Osteocyte (in vitro differentiated cells): ENCODE measurements around the gene RNF207. TPM values are rescaled to one million over a fixed set of nuclear protein-coding genes. Genes with fewer than 3 reads are reported as not detected.

Source experiments
- DNase-seq: peaks from one replicate; pipeline ENCODE4 v3.0.0; 2021; ENCODE audit warnings: mixed read lengths; ENCODE audit not compliant: unreplicated experiment; ENCODE audit errors: extremely low spot score
- H3K27ac Mint-ChIP-seq: one replicate; pipeline ENCODE4 v1.8.0; 2021; ENCODE audit warnings: mild to moderate bottlenecking, mixed read lengths; ENCODE audit not compliant: unreplicated experiment
- H3K27me3 Mint-ChIP-seq: one replicate; pipeline ENCODE4 v1.8.0; 2021; ENCODE audit warnings: mixed read lengths; ENCODE audit not compliant: unreplicated experiment
- H3K36me3 Mint-ChIP-seq: one replicate; pipeline ENCODE4 v1.8.0; 2021; ENCODE audit warnings: mixed read lengths; ENCODE audit not compliant: unreplicated experiment
- H3K4me1 Mint-ChIP-seq: one replicate; pipeline ENCODE4 v1.8.0; 2021; ENCODE audit warnings: mixed read lengths; ENCODE audit not compliant: unreplicated experiment
- H3K4me3 Mint-ChIP-seq: one replicate; pipeline ENCODE4 v1.8.0; 2021; ENCODE audit warnings: mild to moderate bottlenecking, moderate library complexity, mixed read lengths; ENCODE audit not compliant: unreplicated experiment
- H3K9me3 Mint-ChIP-seq: one replicate; pipeline ENCODE4 v1.8.0; 2021; ENCODE audit warnings: mixed read lengths; ENCODE audit not compliant: unreplicated experiment
- CTCF ChIP-seq: fragments of 200-600 bp; sonication (generic); IDR thresholded peaks from 2 replicates; pipeline ENCODE4 v1.5.0; 2021; ENCODE audit warnings: antibody characterized with exemption, mild to moderate bottlenecking, moderate library complexity
- total RNA-seq: library from RNA; stranded (reverse); gene quantifications from 2 replicates; pipeline ENCODE4 v1.2.1, GENCODE V29; 2021

RNF207 gene
- total RNA-seq, 1 donor from 2014 or later = 12.4 TPM

- no peak for DNase-seq
- peaks cover 19% of the 10 kb centered on the region for H3K4me1 Mint-ChIP-seq
- peak overlapping the region; percentile 35 for H3K4me3 Mint-ChIP-seq
- H3K27me3 Mint-ChIP-seq = no peaks in the 10 kb centered on the region
- no peak for TF ChIP-seq CTCF
- H3K9me3 Mint-ChIP-seq = no peaks in the 10 kb centered on the region
- no peak overlapping the region for H3K27ac Mint-ChIP-seq
- H3K36me3 Mint-ChIP-seq = no peaks in the 10 kb centered on the region
Observed at GRCh38 chr1:6207075-6207885, 1.4 kb downstream of the RNF207 start.

- Mint-ChIP-seq H3K27me3 (no peaks in the 10 kb centered on the region), H3K27ac (no peak overlapping the region)
Observed at GRCh38 chr1:6207921-6208320, 2.0 kb downstream of the RNF207 start.

GRCh38 chr1:6208723-6209660 is 3.1 kb downstream of the RNF207 start:
- Mint-ChIP-seq H3K9me3 (no peaks in the 10 kb centered on the region), H3K36me3 (peaks cover 5% of the 10 kb centered on the region), H3K27ac (no peak overlapping the region), H3K4me3 (peak overlapping the region; percentile 65), H3K4me1 (peaks cover 19% of the 10 kb centered on the region), H3K27me3 (no peaks in the 10 kb centered on the region)
- TF ChIP-seq CTCF = peak; percentile 49
- no peak for DNase-seq

More at GRCh38 chr1:6207921-6208320, 2.0 kb downstream of the RNF207 start:
- peak overlapping the region; percentile 35 for H3K4me3 Mint-ChIP-seq
- peaks cover 19% of the 10 kb centered on the region for H3K4me1 Mint-ChIP-seq
- no peaks in the 10 kb centered on the region for H3K9me3 Mint-ChIP-seq
- DNase-seq = no peak
- no peak for TF ChIP-seq CTCF
- peaks cover 1% of the 10 kb centered on the region for H3K36me3 Mint-ChIP-seq

- no peak for DNase-seq
- peaks cover 5% of the 10 kb centered on the region for H3K36me3 Mint-ChIP-seq
- no peak overlapping the region for H3K27ac Mint-ChIP-seq
- H3K27me3 Mint-ChIP-seq = no peaks in the 10 kb centered on the region
- peaks cover 15% of the 10 kb centered on the region for H3K4me1 Mint-ChIP-seq
- no peak for TF ChIP-seq CTCF
- H3K9me3 Mint-ChIP-seq = no peaks in the 10 kb centered on the region
- peak overlapping the region; percentile 60 for H3K4me3 Mint-ChIP-seq
Observed at GRCh38 chr1:6209661-6210580, 4.0 kb downstream of the RNF207 start.
